ENCODE results near the gene NDUFA5. TPM values are rescaled to one million over a fixed set of nuclear protein-coding genes. Genes with fewer than 3 reads are reported as not detected.

Gene NDUFA5
- total RNA-seq, 2 donors from 2014 or later = 86.0 to 129 TPM

GRCh38 chr7:123539871-123540270 lies 17.7 kb downstream of the NDUFA5 start:
- no peak for DNase-seq
- Histone ChIP-seq H3K9me3 (no peaks in the 10 kb centered on the region), H3K27ac (no peak overlapping the region), H3K4me1 (no peaks in the 10 kb centered on the region), H3K36me3 (no peaks in the 10 kb centered on the region), H3K27me3 (no peaks in the 10 kb centered on the region), H3K9ac (ENCODE audit: low read depth in 2 of 2, low read length in 2 of 2) (no peak overlapping the region), H3K4me3 (no peak overlapping the region)
- TF ChIP-seq, protein P1, sequence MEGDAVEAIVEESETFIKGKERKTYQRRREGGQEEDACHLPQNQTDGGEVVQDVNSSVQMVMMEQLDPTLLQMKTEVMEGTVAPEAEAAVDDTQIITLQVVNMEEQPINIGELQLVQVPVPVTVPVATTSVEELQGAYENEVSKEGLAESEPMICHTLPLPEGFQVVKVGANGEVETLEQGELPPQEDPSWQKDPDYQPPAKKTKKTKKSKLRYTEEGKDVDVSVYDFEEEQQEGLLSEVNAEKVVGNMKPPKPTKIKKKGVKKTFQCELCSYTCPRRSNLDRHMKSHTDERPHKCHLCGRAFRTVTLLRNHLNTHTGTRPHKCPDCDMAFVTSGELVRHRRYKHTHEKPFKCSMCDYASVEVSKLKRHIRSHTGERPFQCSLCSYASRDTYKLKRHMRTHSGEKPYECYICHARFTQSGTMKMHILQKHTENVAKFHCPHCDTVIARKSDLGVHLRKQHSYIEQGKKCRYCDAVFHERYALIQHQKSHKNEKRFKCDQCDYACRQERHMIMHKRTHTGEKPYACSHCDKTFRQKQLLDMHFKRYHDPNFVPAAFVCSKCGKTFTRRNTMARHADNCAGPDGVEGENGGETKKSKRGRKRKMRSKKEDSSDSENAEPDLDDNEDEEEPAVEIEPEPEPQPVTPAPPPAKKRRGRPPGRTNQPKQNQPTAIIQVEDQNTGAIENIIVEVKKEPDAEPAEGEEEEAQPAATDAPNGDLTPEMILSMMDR (IDR thresholded peaks at IDR 0.05) = no peak
- intact Hi-C loops (cut with DNase I) = loop anchor here (5.0 kb wide), 1 partner anchor 48 kb away; no protein-coding TSS in a partner anchor

- TF ChIP-seq, protein P1 (IDR thresholded peaks at IDR 0.05) = no peak
- Histone ChIP-seq H3K9me3 (no peaks in the 10 kb centered on the region), H3K27me3 (no peaks in the 10 kb centered on the region), H3K9ac (ENCODE audit: low read depth in 2 of 2, low read length in 2 of 2) (no peak overlapping the region), H3K36me3 (no peaks in the 10 kb centered on the region), H3K27ac (no peak overlapping the region), H3K4me1 (no peaks in the 10 kb centered on the region), H3K4me3 (no peak overlapping the region)
- DNase-seq = no peak
- intact Hi-C loops (cut with DNase I) = loop anchor here (5.0 kb wide), 1 partner anchor 47 kb away; no protein-coding TSS in a partner anchor
Measured at GRCh38 chr7:123538897-123539296, 18.7 kb downstream of the NDUFA5 start.

DNA sequence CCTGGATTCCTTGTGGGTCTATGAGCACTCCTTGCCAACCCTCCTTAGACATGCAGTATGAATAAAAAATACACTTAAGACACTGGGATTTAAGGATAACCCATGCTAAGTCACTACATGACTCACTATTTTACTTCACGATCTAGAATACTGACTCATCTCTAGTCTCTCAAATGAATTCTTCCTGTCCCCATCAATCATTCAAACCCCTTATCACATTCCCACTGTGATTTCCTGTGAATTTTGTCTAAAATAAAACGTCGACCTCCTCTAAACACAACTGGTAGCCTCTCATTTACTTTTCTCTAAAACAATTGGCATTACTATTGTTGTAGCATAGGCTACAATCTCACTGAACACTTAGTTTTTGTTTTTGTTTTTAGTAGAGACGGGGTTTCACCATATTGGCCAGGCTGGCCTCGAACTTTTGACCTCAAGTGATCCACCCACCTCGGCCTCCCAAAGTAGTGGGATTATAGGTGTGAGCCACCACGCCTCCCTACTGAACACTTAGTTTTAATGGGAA lies 19.4 kb downstream of the NDUFA5 start:
- H3K9me3 ChIP-seq = no peaks in the 10 kb centered on the region
- no peak overlapping the region for H3K27ac ChIP-seq
- TF ChIP-seq, protein P1 (IDR thresholded peaks at IDR 0.05) = no peak
- H3K27me3 ChIP-seq = no peaks in the 10 kb centered on the region
- H3K4me1 ChIP-seq = no peaks in the 10 kb centered on the region
- no peak overlapping the region for H3K4me3 ChIP-seq
- no peak overlapping the region for H3K9ac ChIP-seq (ENCODE audit: low read depth in 2 of 2, low read length in 2 of 2)
- no peak for DNase-seq
- intact Hi-C loops (cut with DNase I) = loop anchor here (5.0 kb wide), 1 partner anchor 46 kb away; no protein-coding TSS in a partner anchor
- no peaks in the 10 kb centered on the region for H3K36me3 ChIP-seq

DNA sequence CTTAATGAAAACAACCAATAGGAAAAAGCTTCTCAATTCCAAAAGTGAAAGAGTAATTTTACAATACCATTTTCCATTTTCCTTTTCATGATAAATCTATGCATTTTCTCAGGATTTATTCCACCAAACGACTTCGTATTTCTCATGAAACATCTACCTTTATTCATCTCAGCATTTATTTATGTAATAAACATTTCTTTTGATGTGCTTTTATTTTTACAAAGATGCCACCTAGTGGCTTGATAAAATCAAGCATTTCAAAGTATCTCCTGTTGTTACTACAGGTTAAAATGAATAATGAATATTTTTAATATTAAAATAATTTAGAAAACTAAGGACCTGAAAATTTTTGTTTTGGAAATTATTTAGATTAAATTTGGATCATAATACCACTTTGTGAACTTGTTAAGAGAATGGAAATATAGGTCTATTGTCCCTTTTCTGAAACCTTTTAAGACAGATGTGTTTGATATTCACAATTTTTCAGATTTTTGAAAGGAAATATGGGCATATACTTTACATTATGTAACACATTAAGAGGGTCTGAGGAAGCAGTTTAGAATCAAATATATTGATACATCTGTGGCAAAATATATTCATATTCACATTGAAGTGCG lies 20.5 kb downstream of the NDUFA5 start:
- Histone ChIP-seq H3K4me1 (no peaks in the 10 kb centered on the region), H3K27ac (no peak overlapping the region), H3K9me3 (no peaks in the 10 kb centered on the region), H3K4me3 (no peak overlapping the region), H3K27me3 (no peaks in the 10 kb centered on the region), H3K36me3 (no peaks in the 10 kb centered on the region), H3K9ac (ENCODE audit: low read depth in 2 of 2, low read length in 2 of 2) (no peak overlapping the region)
- intact Hi-C loops (cut with DNase I) = loop anchor here (5.0 kb wide), 1 partner anchor 45 kb away; no protein-coding TSS in a partner anchor
- DNase-seq = no peak
- TF ChIP-seq, protein P1 (IDR thresholded peaks at IDR 0.05) = peak; percentile 34

DNA sequence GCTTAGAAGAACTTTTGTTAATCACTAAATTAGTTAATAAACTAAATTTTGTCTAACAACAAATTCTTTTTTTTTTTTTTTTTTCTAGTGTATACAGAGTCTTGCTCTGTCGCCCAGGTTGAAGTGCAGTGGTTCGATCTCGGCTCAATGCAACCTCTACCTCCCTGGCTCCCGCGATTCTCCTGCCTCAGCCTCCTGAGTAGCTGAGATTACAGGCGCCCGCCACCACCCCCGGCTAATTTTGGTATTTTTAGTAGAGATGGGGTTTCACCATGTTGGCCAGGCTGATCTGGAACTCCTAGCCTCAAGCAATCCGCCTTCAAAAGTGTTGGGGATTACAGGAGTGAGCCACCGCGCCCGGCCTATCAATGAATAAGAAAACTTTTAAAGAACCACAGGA lies 22.1 kb downstream of the NDUFA5 start:
- DNase-seq = no peak

More for the DNA sequence above, 22.1 kb downstream of the NDUFA5 start:
- H3K27me3 ChIP-seq = no peaks in the 10 kb centered on the region
- H3K9ac ChIP-seq (ENCODE audit: low read depth in 2 of 2, low read length in 2 of 2) = no peak overlapping the region
- no peaks in the 10 kb centered on the region for H3K9me3 ChIP-seq
- intact Hi-C loops (cut with DNase I) = loop anchor here (5.0 kb wide), 1 partner anchor 43 kb away; no protein-coding TSS in a partner anchor
- no peaks in the 10 kb centered on the region for H3K36me3 ChIP-seq
- H3K4me3 ChIP-seq = no peak overlapping the region
- no peak overlapping the region for H3K27ac ChIP-seq
- TF ChIP-seq, protein P1 (IDR thresholded peaks at IDR 0.05) = no peak
- no peaks in the 10 kb centered on the region for H3K4me1 ChIP-seq
